Measurements from ENCODE around the gene ACTA2. TPM values are rescaled to one million over a fixed set of nuclear protein-coding genes. Genes with fewer than 3 reads are reported as not detected.

The ACTA2 gene
- total RNA-seq, 1 donor from 2014 or later = 126 TPM

- Mint-ChIP-seq H3K4me3 (no peak overlapping the region), H3K4me1 (peaks cover 33% of the 10 kb centered on the region), H3K27ac (no peak overlapping the region), H3K27me3 (ENCODE audit: low read depth) (peaks cover 7% of the 10 kb centered on the region), H3K36me3 (no peaks in the 10 kb centered on the region), H3K9me3 (no peaks in the 10 kb centered on the region)
- TF ChIP-seq CTCF (IDR thresholded peaks at IDR 0.05; ENCODE audit: unreplicated experiment) = peak; percentile 61
- no peak for DNase-seq (ENCODE audit: low spot score in 2 of 2, unreplicated experiment in 2 of 2)
These were observed 34.1 kb upstream of the ACTA2 start for GRCh38 chr10:88986549-88987242.

- no peak for TF ChIP-seq CTCF (IDR thresholded peaks at IDR 0.05; ENCODE audit: unreplicated experiment)
- no peaks in the 10 kb centered on the region for H3K27me3 Mint-ChIP-seq (ENCODE audit: low read depth)
- no peak overlapping the region for H3K27ac Mint-ChIP-seq
- peaks cover 31% of the 10 kb centered on the region for H3K4me1 Mint-ChIP-seq
- DNase-seq (ENCODE audit: low spot score in 2 of 2, unreplicated experiment in 2 of 2) = no peak
- no peak overlapping the region for H3K4me3 Mint-ChIP-seq
- H3K9me3 Mint-ChIP-seq = no peaks in the 10 kb centered on the region
- H3K36me3 Mint-ChIP-seq = no peaks in the 10 kb centered on the region
These were observed 32.0 kb upstream of the ACTA2 start for GRCh38 chr10:88984525-88984924.

GRCh38 chr10:88983939-88984338 lies 31.4 kb upstream of the ACTA2 start:
- no peaks in the 10 kb centered on the region for H3K36me3 Mint-ChIP-seq
- no peak overlapping the region for H3K4me3 Mint-ChIP-seq
- no peaks in the 10 kb centered on the region for H3K27me3 Mint-ChIP-seq (ENCODE audit: low read depth)
- DNase-seq (ENCODE audit: low spot score in 2 of 2, unreplicated experiment in 2 of 2) = no peak
- peak overlapping the region; percentile 33 for H3K27ac Mint-ChIP-seq
- peaks cover 36% of the 10 kb centered on the region for H3K4me1 Mint-ChIP-seq
- H3K9me3 Mint-ChIP-seq = no peaks in the 10 kb centered on the region
- no peak for TF ChIP-seq CTCF (IDR thresholded peaks at IDR 0.05; ENCODE audit: unreplicated experiment)

GRCh38 chr10:88983206-88983605 lies 30.6 kb upstream of the ACTA2 start:
- H3K27ac Mint-ChIP-seq = peak overlapping the region; percentile 82
- DNase-seq (ENCODE audit: low spot score in 2 of 2, unreplicated experiment in 2 of 2) = no peak
- TF ChIP-seq CTCF (IDR thresholded peaks at IDR 0.05; ENCODE audit: unreplicated experiment) = no peak
- H3K9me3 Mint-ChIP-seq = peaks cover 2% of the 10 kb centered on the region
- H3K4me1 Mint-ChIP-seq = peaks cover 36% of the 10 kb centered on the region
- no peaks in the 10 kb centered on the region for H3K36me3 Mint-ChIP-seq
- H3K4me3 Mint-ChIP-seq = no peak overlapping the region
- H3K27me3 Mint-ChIP-seq (ENCODE audit: low read depth) = no peaks in the 10 kb centered on the region

GRCh38 chr10:88982366-88982765 lies 29.8 kb upstream of the ACTA2 start:
- peaks cover 2% of the 10 kb centered on the region for H3K9me3 Mint-ChIP-seq
- peak overlapping the region; percentile 57 for H3K27ac Mint-ChIP-seq
- DNase-seq (ENCODE audit: low spot score in 2 of 2, unreplicated experiment in 2 of 2) = no peak
- H3K27me3 Mint-ChIP-seq (ENCODE audit: low read depth) = no peaks in the 10 kb centered on the region
- peaks cover 36% of the 10 kb centered on the region for H3K4me1 Mint-ChIP-seq
- H3K4me3 Mint-ChIP-seq = no peak overlapping the region
- TF ChIP-seq CTCF (IDR thresholded peaks at IDR 0.05; ENCODE audit: unreplicated experiment) = no peak
- H3K36me3 Mint-ChIP-seq = no peaks in the 10 kb centered on the region

Measured in mesothelial cell of epicardium (in vitro differentiated cells).